ENCODE measurements around the gene FIGNL2.

- TF ChIP-seq CTCF (IDR thresholded peaks at IDR 0.05 in 8 of 11, conservative IDR thresholded peaks at IDR 0.05 in 3 of 11) (no peak), POLR2A (IDR thresholded peaks at IDR 0.05) (no peak)
Measured at GRCh38 chr12:51777457-51777856, 71.1 kb downstream of the FIGNL2 start.

Data from spleen (tissue), 7 donors.